HL-60 (cell line): ENCODE results near the gene GPC3.

Source experiments
- DNase-seq, 2 experiments: peaks; one replicate each; pipeline ENCODE4 v3.0.0-alpha.2; 2010 to 2020; ENCODE audit warnings: low read depth in 1 of 2, low spot score in 1 of 2
- H3K27ac ChIP-seq: fragments of 250-450 bp; sonication (Bioruptor Pico); replicated peaks from 2 replicates; pipeline ENCODE4 v1.5.1; 2020; ENCODE audit warnings: mild to moderate bottlenecking, moderate library complexity
- H3K27me3 ChIP-seq: fragments of 250-450 bp; sonication (Bioruptor Pico); 2 replicates; pipeline ENCODE4 v1.5.1; 2021; ENCODE audit warnings: mild to moderate bottlenecking, moderate library complexity; ENCODE audit not compliant: insufficient read depth, poor library complexity, severe bottlenecking
- H3K4me3 ChIP-seq: replicated peaks from 2 replicates; pipeline ENCODE4 v1.5.1; 2011; ENCODE audit warnings: mild to moderate bottlenecking, control low read depth, low read length; ENCODE audit not compliant: insufficient read depth
- GABPA ChIP-seq: IDR thresholded peaks from 2 replicates; pipeline ENCODE4 v1.6.1; 2012; ENCODE audit warnings: low read depth
- POLR2AphosphoS5 ChIP-seq: IDR thresholded peaks from 2 replicates; pipeline ENCODE4 v1.6.1; 2012; ENCODE audit warnings: low read depth
- SPI1 ChIP-seq: IDR thresholded peaks from 2 replicates; pipeline ENCODE4 v1.6.1; 2012; ENCODE audit warnings: low read depth, mild to moderate bottlenecking, borderline replicate concordance
- TF ChIP-seq, protein P1 (sequence below): IDR thresholded peaks from 2 replicates; pipeline ENCODE4 v1.6.1; 2012; ENCODE audit warnings: low read depth; ENCODE audit not compliant: insufficient replicate concordance
- TF ChIP-seq, protein P2 (sequence below): IDR thresholded peaks from one replicate; pipeline ENCODE4 v1.5.1; 2011; ENCODE audit warnings: low read length, control low read depth, inconsistent platforms; ENCODE audit not compliant: insufficient read depth

Gene GPC3

DNA sequence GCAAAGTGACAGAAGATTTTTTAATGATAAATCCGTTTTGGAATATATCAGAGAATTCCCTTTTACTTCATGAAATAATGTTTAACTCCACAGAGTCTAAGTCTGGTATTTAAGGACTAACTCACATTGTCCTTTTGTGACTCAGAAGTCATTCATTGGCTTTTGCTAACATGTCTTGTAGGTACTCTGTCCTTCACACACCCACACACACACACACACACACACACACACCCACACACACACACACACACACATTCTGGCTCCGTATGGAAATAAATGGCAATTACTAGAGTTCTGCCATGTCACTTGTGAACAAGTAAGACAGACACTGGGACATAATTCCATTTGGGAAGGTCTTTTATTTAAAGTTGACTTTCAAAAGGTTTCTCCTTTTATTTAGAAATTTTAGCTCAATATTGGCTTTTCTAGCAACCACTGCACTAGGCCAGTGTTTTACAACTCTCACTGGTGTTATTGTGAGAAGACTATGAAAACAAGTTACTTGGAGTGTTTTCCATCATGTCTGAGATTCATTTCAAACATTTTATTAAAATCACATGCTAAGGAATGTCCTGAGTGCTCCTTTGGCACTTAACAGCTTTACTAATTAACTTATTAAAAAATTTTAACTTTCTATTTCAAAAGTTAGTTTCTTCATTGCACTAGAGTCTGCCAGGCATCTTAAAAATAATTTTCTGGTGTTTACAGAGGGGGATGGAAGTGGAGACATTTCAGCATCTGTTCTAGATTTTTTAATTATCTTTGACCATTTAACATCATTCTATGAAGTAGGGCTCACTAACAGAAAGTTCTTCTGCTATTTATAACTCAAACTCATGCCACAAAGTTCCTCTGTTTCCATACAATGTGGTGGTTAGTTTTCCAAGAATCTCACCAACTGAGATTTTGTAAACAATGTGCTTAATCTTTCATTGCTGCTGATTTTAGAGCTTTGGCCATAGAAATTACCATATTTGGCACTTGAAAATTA is 329.8 kb downstream of the GPC3 start:
- TF ChIP-seq, protein P1, sequence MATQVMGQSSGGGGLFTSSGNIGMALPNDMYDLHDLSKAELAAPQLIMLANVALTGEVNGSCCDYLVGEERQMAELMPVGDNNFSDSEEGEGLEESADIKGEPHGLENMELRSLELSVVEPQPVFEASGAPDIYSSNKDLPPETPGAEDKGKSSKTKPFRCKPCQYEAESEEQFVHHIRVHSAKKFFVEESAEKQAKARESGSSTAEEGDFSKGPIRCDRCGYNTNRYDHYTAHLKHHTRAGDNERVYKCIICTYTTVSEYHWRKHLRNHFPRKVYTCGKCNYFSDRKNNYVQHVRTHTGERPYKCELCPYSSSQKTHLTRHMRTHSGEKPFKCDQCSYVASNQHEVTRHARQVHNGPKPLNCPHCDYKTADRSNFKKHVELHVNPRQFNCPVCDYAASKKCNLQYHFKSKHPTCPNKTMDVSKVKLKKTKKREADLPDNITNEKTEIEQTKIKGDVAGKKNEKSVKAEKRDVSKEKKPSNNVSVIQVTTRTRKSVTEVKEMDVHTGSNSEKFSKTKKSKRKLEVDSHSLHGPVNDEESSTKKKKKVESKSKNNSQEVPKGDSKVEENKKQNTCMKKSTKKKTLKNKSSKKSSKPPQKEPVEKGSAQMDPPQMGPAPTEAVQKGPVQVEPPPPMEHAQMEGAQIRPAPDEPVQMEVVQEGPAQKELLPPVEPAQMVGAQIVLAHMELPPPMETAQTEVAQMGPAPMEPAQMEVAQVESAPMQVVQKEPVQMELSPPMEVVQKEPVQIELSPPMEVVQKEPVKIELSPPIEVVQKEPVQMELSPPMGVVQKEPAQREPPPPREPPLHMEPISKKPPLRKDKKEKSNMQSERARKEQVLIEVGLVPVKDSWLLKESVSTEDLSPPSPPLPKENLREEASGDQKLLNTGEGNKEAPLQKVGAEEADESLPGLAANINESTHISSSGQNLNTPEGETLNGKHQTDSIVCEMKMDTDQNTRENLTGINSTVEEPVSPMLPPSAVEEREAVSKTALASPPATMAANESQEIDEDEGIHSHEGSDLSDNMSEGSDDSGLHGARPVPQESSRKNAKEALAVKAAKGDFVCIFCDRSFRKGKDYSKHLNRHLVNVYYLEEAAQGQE = no peak
- TF ChIP-seq POLR2AphosphoS5 (no peak), SPI1 (no peak), GABPA (no peak)
- H3K27me3 ChIP-seq = no peaks in the 10 kb centered on the region
- no peak overlapping the region for H3K27ac ChIP-seq
- no peak for DNase-seq
- no peak overlapping the region for H3K4me3 ChIP-seq

DNA sequence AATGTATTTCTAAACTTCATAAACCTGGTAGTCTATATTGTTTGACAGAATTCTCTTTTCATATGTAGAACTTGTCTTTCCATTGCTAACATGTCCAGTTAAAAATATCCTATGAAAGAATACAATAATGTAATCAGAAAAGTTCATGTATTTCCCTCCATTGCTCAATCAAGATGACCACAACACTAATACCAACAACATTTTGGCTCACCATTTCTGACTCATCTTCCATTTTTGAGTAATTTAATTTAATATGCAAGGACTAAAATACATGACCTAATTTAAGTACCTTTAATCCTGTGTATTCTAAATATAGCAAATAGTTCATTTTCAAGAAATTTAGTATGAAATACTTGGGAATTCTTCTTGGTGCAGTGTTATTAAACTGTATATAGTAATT is 330.6 kb downstream of the GPC3 start:
- H3K4me3 ChIP-seq = no peak overlapping the region
- no peak for DNase-seq
- no peak overlapping the region for H3K27ac ChIP-seq
- TF ChIP-seq SPI1 (no peak), POLR2AphosphoS5 (no peak), GABPA (no peak)
- TF ChIP-seq, protein P2, sequence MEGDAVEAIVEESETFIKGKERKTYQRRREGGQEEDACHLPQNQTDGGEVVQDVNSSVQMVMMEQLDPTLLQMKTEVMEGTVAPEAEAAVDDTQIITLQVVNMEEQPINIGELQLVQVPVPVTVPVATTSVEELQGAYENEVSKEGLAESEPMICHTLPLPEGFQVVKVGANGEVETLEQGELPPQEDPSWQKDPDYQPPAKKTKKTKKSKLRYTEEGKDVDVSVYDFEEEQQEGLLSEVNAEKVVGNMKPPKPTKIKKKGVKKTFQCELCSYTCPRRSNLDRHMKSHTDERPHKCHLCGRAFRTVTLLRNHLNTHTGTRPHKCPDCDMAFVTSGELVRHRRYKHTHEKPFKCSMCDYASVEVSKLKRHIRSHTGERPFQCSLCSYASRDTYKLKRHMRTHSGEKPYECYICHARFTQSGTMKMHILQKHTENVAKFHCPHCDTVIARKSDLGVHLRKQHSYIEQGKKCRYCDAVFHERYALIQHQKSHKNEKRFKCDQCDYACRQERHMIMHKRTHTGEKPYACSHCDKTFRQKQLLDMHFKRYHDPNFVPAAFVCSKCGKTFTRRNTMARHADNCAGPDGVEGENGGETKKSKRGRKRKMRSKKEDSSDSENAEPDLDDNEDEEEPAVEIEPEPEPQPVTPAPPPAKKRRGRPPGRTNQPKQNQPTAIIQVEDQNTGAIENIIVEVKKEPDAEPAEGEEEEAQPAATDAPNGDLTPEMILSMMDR = no peak
- TF ChIP-seq, protein P1 = no peak
- H3K27me3 ChIP-seq = no peaks in the 10 kb centered on the region

DNA sequence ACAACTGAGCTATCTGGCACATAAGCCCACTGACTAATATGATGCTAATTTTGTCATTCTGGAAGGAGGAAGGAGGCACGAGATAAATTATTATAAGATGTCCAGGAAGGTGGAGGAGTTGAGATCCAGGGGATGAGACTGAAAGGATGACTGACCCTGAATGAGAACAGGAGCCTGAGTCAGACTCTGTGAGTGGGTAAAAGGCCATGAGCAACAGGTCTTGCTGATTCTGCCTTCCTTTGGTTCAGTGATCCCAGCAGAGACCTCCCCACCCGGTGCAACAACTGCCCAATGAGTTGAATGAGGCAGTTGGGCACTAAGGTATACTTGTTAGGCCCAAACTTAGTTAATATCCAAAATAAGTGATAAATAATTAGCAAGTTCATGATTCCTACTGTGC is 332.0 kb downstream of the GPC3 start:
- no peaks in the 10 kb centered on the region for H3K27me3 ChIP-seq
- DNase-seq = no peak
- H3K27ac ChIP-seq = no peak overlapping the region
- TF ChIP-seq, protein P1 = no peak
- TF ChIP-seq SPI1 = no peak
- H3K4me3 ChIP-seq = no peak overlapping the region

DNA sequence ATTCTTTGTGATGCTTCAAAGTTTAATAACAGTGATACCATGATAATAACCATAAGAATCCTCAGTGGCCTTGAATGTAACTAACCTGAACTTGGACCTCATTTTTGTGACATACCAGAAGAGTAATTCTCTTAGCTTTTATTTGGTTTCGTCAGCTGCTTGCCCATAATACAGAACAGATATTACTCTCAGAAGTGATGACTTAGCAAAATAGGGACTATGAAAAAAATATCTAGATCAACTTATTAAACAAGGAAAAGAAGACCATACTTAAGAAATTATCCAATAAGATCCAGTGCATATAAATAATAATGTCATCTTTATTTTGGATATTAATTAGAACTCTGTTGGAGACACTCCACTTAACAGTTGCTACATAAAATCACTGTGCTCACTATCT is 333.2 kb downstream of the GPC3 start:
- Histone ChIP-seq H3K4me3 (no peak overlapping the region), H3K27me3 (no peaks in the 10 kb centered on the region), H3K27ac (no peak overlapping the region)
- DNase-seq = no peak
- TF ChIP-seq SPI1 = no peak
- TF ChIP-seq, protein P1 = no peak
- no peak for TF ChIP-seq POLR2AphosphoS5
- TF ChIP-seq, protein P2 = no peak
- TF ChIP-seq GABPA = no peak
